AG04449 (cell line): ENCODE results near the gene CORO1C.

Experiments
- CTCF ChIA-PET: fragments of 350-600 bp; formaldehyde crosslinking; extraction: SDS; loops from one replicate; lab custom pipeline; 2021; ENCODE audit warnings: antibody characterized with exemption; lab: Yijun Ruan, JAX
- POLR2A ChIA-PET: fragments of 400-600, 350-600 bp; formaldehyde crosslinking; extraction: SDS; loops from one replicate; lab custom pipeline; 2020; ENCODE audit warnings: antibody characterized with exemption, inconsistent platforms; lab: Yijun Ruan, JAX
- DNase-seq: peaks from one replicate; pipeline ENCODE4 v3.0.0-alpha.2; 2010; ENCODE audit warnings: low read depth, low spot score
- H3K4me3 ChIP-seq: 2 replicates; pipeline ENCODE4 v1.5.1; 2011; ENCODE audit warnings: low read depth, mild to moderate bottlenecking, control low read depth, low read length
- TF ChIP-seq, protein P1 (sequence below): IDR thresholded peaks from one replicate; pipeline ENCODE4 v1.5.1; 2011; ENCODE audit warnings: mild to moderate bottlenecking, moderate library complexity, low read length, control low read depth, inconsistent platforms; ENCODE audit not compliant: insufficient read depth; ENCODE audit errors: missing control alignments

CORO1C gene

DNA sequence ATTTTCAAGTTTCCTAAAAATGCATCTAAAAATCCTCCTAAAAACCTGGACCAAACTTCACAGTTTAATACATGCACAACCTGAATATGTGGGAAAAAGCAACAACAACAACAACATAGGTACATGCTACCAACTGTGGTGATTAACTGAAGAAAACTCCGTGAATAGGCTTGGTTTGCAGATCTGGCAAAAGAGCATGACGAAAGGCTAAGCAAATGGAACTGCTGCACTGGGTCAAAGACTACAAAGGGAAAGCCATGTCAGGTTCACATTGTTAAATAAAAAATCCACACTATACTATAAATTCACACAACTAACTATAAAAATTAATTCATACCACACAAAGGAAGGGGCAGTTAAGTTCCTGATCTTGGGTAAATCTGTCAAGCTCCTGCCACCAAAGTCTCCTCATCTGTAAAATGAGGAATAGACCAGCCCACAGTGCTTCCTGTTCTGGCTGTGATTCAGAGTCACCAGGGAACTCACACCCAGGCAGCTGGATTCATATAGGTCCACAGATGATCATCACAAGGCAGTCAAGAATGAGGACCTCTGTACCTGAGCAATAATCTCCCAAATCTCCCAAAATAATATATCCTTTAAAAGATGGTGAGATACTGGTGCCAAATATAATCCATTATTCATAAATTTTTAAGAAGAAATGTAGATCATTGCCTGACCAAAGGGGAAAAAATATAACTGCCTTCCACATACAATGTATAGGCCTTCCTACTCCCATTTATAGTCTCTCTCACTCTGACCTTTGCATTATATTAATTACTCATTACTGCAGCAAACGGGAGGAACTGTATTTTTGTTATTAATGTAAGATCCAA, 7.0 kb downstream of the CORO1C start:
- CTCF ChIA-PET: interaction anchor here (0.7 to 1.0 kb wide), 3 partner anchors 71 to 80 kb away, joined by 3 to 4 read pairs (median 3); no protein-coding TSS in a partner anchor
- POLR2A ChIA-PET: interaction anchor here (1.4 kb wide), 1 partner anchor 74 kb away, joined by 4 read pairs; no protein-coding TSS in a partner anchor
- no peak for DNase-seq
- TF ChIP-seq, protein P1, sequence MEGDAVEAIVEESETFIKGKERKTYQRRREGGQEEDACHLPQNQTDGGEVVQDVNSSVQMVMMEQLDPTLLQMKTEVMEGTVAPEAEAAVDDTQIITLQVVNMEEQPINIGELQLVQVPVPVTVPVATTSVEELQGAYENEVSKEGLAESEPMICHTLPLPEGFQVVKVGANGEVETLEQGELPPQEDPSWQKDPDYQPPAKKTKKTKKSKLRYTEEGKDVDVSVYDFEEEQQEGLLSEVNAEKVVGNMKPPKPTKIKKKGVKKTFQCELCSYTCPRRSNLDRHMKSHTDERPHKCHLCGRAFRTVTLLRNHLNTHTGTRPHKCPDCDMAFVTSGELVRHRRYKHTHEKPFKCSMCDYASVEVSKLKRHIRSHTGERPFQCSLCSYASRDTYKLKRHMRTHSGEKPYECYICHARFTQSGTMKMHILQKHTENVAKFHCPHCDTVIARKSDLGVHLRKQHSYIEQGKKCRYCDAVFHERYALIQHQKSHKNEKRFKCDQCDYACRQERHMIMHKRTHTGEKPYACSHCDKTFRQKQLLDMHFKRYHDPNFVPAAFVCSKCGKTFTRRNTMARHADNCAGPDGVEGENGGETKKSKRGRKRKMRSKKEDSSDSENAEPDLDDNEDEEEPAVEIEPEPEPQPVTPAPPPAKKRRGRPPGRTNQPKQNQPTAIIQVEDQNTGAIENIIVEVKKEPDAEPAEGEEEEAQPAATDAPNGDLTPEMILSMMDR: no peak
- H3K4me3 ChIP-seq: no peak overlapping the region

DNA sequence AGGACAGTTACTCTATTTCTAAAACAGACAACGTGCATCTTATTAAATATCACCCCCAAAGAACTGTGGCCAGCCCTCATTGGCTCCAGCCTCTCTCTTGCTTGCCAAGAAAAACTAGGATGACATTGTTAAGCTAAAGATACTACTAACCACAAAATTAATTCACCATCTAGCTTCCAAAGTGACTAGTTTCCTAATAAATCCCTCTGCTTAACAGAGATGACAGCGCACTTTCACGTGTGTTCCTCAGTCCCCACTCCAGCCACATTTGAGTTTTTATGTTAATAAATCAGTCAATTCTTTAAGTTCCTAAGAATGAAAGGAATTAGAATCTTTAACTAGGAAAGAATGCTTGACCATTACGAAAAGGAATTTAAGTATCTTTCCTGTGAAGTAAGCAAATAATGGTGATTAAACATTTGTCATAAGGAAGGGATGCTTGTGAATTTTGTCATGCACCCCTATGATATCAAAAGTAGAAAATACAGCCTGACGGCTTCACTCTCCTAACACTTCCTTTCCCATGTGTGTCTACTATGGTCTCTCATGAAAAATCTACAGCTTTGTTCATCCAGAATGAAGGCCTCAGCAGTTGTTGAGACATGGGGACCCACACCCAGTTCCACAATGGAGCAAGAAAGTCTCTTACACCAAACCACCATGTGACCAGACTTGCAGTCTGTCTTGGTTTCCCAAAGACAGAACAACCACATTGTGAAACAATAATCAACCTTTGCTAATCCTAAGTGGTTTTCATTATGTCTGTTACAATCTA, 8.1 kb downstream of the CORO1C start:
- DNase-seq: peak; percentile 92
- ChIA-PET CTCF (interaction anchor here (0.9 to 1.2 kb wide), 3 partner anchors 9 to 81 kb away, joined by 3 to 7 read pairs (median 4); no protein-coding TSS in a partner anchor), POLR2A (interaction anchor here (0.7 to 2.7 kb wide), 8 partner anchors 9 to 126 kb away, joined by 3 to 17 read pairs (median 4); partner anchors contain the start of gene CORO1C)
- H3K4me3 ChIP-seq: no peak overlapping the region
- TF ChIP-seq, protein P1: no peak

DNA sequence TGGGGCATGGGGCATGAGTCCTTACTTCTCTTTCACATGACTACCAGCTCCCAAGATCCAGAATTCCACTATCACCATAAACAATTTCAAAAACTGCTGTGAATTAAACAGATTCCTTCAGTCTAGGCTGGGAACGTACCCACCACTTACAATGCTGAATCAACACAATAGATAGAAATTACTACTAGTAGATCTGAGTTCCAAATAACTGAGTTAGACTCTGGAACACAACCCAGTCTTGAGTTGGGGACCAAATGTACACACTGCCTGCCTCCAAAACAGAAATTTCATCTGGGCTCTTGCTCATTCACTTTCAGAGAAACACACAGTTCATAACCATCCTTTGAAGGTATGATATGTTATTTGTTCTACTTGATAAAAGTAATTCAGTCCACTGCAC, 8.9 kb downstream of the CORO1C start:
- ChIA-PET POLR2A (interaction anchor here (0.9 to 2.7 kb wide), 6 partner anchors 9 to 126 kb away, joined by 3 to 17 read pairs (median 4); partner anchors contain the start of gene CORO1C), CTCF (interaction anchor here (0.9 to 1.2 kb wide), 2 partner anchors 10 to 82 kb away, joined by 4 to 7 read pairs; no protein-coding TSS in a partner anchor)
- TF ChIP-seq, protein P1: no peak
- no peak overlapping the region for H3K4me3 ChIP-seq
- DNase-seq: no peak

DNA sequence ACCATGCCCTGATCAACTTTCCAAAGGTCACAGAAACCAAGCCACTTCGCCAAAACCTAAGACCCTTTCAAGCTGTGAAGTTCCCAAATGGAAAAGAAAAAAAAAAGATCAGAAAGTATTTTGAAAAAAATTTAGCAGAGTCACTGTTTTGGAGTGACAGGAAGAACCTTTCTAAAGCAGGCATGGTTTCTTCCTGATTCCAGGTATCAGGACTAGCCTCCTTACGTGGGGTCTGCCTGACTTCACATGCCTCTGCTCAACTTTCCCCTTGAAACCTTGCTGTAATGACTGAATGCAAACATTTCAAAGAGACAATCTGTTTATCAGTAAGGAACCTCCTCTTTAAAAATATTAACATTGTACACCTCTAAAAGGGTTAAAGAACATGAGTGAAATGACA, 9.5 kb downstream of the CORO1C start:
- no peak for DNase-seq
- TF ChIP-seq, protein P1: no peak
- CTCF ChIA-PET: interaction anchor here (1.0 to 1.5 kb wide), 5 partner anchors 10 to 229 kb away, joined by 3 to 5 read pairs (median 4); no protein-coding TSS in a partner anchor
- H3K4me3 ChIP-seq: no peak overlapping the region
- POLR2A ChIA-PET: interaction anchor here (0.8 to 2.7 kb wide), 6 partner anchors 9 to 117 kb away, joined by 3 to 17 read pairs (median 5); no protein-coding TSS in a partner anchor

DNA sequence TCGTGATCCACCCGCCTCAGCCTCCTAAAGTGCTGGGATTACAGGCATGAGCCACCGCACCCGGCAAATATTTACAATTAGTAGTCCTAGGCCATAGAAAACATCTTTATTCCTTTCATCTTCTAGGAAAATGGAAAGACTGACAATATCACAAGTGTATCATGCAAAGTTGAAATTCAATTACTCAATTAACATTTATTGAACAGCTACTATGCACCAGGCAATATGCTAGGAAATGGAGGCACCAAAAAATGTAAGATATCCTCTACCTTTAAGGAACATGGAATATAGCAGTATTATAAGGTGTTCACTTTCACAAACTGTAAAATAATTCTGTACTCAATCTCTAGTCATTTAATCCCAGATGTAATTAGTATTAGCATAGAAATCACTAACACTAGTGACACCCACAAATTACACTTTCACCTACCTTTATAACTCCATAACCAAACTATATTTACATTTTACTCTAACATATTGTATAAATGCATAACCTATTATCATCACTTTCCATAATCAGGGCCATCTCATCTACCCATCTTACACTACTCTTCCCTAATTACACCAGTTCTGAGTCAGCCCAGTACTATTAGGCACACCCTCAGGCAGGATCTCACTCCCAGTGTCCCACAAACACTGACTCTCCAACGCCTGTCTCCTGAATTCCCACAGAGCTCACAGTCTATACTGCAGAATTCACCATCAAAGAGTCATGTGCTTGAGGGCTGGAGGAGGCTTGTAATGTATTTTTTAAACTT, 10.4 kb downstream of the CORO1C start:
- POLR2A ChIA-PET: interaction anchor here (0.8 to 2.7 kb wide), 4 partner anchors 9 to 71 kb away, joined by 3 to 17 read pairs (median 4); no protein-coding TSS in a partner anchor
- TF ChIP-seq, protein P1: no peak
- CTCF ChIA-PET: interaction anchor here (1.0 to 1.8 kb wide), 5 partner anchors 9 to 230 kb away, joined by 3 to 5 read pairs (median 4); no protein-coding TSS in a partner anchor
- no peak for DNase-seq
- no peak overlapping the region for H3K4me3 ChIP-seq
